Measurements from ENCODE around the gene DRD1. TPM values are rescaled to one million over a fixed set of nuclear protein-coding genes. Genes with fewer than 3 reads are reported as not detected.

The DRD1 gene
- total RNA-seq: 0.89 TPM

GRCh38 chr5:175444060-175444904 is at the start of gene DRD1:
Gene DRD1 (minus strand): TSS chr5:175444182. CDS start chr5:175443099, 1,083 bp downstream.
- DNase-seq (ENCODE audit: low spot score) (no peak), ATAC-seq (peak; percentile 67)
- intact Hi-C loops (cut with DNase I): no loop called here

GRCh38 chr5:175493726-175494125 is 49.7 kb upstream of the DRD1 start:
- no peak for ATAC-seq
- DNase-seq (ENCODE audit: low spot score): no peak
- intact Hi-C loops (cut with DNase I): no loop called here

GRCh38 chr5:175493260-175493659 is 49.3 kb upstream of the DRD1 start:
- DNase-seq (ENCODE audit: low spot score) (no peak), ATAC-seq (no peak)
- intact Hi-C loops (cut with DNase I): no loop called here

- ATAC-seq (no peak), DNase-seq (ENCODE audit: low spot score) (no peak)
- intact Hi-C loops (cut with DNase I): no loop called here
Measured at GRCh38 chr5:175491223-175491622, 47.2 kb upstream of the DRD1 start.

GRCh38 chr5:175489693-175490443 is 45.9 kb upstream of the DRD1 start:
- DNase-seq (ENCODE audit: low spot score) (no peak), ATAC-seq (no peak)
- intact Hi-C loops (cut with DNase I): no loop called here

- DNase-seq (ENCODE audit: low spot score): no peak
- intact Hi-C loops (cut with DNase I): no loop called here
- ATAC-seq: no peak
Measured at GRCh38 chr5:175487514-175488222, 43.7 kb upstream of the DRD1 start.

- DNase-seq (ENCODE audit: low spot score): no peak
- no peak for ATAC-seq
- intact Hi-C loops (cut with DNase I): no loop called here
Measured at GRCh38 chr5:175485631-175486030, 41.6 kb upstream of the DRD1 start.

GRCh38 chr5:175484829-175485228 is 40.8 kb upstream of the DRD1 start:
- ATAC-seq (no peak), DNase-seq (ENCODE audit: low spot score) (no peak)
- intact Hi-C loops (cut with DNase I): no loop called here

GRCh38 chr5:175484322-175484721 is 40.3 kb upstream of the DRD1 start:
- intact Hi-C loops (cut with DNase I): no loop called here
- no peak for DNase-seq (ENCODE audit: low spot score)
- no peak for ATAC-seq

- no peak for ATAC-seq
- intact Hi-C loops (cut with DNase I): no loop called here
- DNase-seq (ENCODE audit: low spot score): no peak
Measured at GRCh38 chr5:175483337-175483736, 39.4 kb upstream of the DRD1 start.

- intact Hi-C loops (cut with DNase I): no loop called here
Measured at GRCh38 chr5:175479125-175479881, 35.3 kb upstream of the DRD1 start.

GRCh38 chr5:175478384-175479124 is 34.6 kb upstream of the DRD1 start, which contains the start of gene SFXN1:
Gene SFXN1 (plus strand): TSS chr5:175478560. CDS start chr5:175492104, 13,544 bp downstream.
- DNase-seq (ENCODE audit: low spot score) (peak; percentile 84), ATAC-seq (peak; percentile 96)
- intact Hi-C loops (cut with DNase I): no loop called here

More at GRCh38 chr5:175479125-175479881, 35.3 kb upstream of the DRD1 start:
- no peak for ATAC-seq
- DNase-seq (ENCODE audit: low spot score): no peak

- intact Hi-C loops (cut with DNase I): no loop called here
- DNase-seq (ENCODE audit: low spot score) (no peak), ATAC-seq (peak; percentile 5)
Measured at GRCh38 chr5:175478008-175478383, 34.0 kb upstream of the DRD1 start.

- ATAC-seq (no peak), DNase-seq (ENCODE audit: low spot score) (no peak)
- intact Hi-C loops (cut with DNase I): no loop called here
Measured at GRCh38 chr5:175477440-175477839, 33.5 kb upstream of the DRD1 start.

- ATAC-seq: no peak
- DNase-seq (ENCODE audit: low spot score): no peak
- intact Hi-C loops (cut with DNase I): no loop called here
Measured at GRCh38 chr5:175475248-175475647, 31.3 kb upstream of the DRD1 start.

- DNase-seq (ENCODE audit: low spot score) (no peak), ATAC-seq (no peak)
- intact Hi-C loops (cut with DNase I): no loop called here
Measured at GRCh38 chr5:175472378-175472777, 28.4 kb upstream of the DRD1 start.

GRCh38 chr5:175471628-175472027 is 27.6 kb upstream of the DRD1 start:
- no peak for ATAC-seq
- intact Hi-C loops (cut with DNase I): no loop called here

GRCh38 chr5:175471196-175471595 is 27.2 kb upstream of the DRD1 start:
- DNase-seq (ENCODE audit: low spot score) (no peak), ATAC-seq (no peak)
- intact Hi-C loops (cut with DNase I): no loop called here

More at GRCh38 chr5:175471628-175472027, 27.6 kb upstream of the DRD1 start:
- no peak for DNase-seq (ENCODE audit: low spot score)

All from sciatic nerve (tissue), 2 donors.